ENCODE measurements around the gene DACT3.

DNA sequence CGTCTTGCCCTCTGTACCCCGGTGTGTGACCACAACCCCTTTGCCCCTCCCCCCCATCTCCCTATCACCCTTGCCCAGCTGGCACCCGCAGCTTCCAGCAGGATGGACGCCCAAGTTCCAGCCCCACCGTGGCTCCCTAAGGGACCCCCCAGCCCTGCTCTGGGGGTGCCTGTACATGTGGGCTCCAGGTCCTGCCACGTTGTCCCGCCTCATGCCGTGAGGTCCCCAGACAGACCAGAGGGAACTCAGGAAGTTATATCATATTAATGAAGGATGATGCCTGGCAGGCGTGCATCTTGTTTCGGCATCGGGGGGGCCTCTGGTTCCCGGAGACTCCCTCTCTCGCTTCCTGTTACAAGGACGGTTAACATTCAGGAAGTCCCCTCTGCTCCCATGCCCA lies 34.5 kb downstream of the DACT3 start:
- no peak for TF ChIP-seq JUND (IDR thresholded peaks at IDR 0.05)
- TF ChIP-seq RCOR1 (IDR thresholded peaks at IDR 0.05; ENCODE audit: low read length), result no peak; the same call in 1 of the 2 replicates
- peak; percentile 54; the same call in 1 of the 2 replicates for TF ChIP-seq MXI1 (IDR thresholded peaks at IDR 0.05; ENCODE audit: low read depth, low read length)
- TF ChIP-seq TAF1 (IDR thresholded peaks at IDR 0.05; ENCODE audit: borderline replicate concordance, low read depth, low read length), result no peak
- no peak for TF ChIP-seq TEAD4 (IDR thresholded peaks at IDR 0.05; ENCODE audit: borderline replicate concordance, insufficient read depth)

All from SK-N-SH (cell line).